ENCODE data around the gene KDELR1.
A peak's percentile ranks its signal among the peaks of the same experiment; 100 is the strongest.

Gene KDELR1

GRCh38 chr19:48391100-48392005 lies at the start of gene KDELR1:
KDELR1 (minus strand) TSS chr19:48391551; CDS start chr19:48391358, 193 bp downstream.
- DNase-seq: peak; percentile 94

GRCh38 chr19:48436586-48436985 lies 45.2 kb upstream of the KDELR1 start:
- DNase-seq: no peak

GRCh38 chr19:48433337-48433736 lies 42.0 kb upstream of the KDELR1 start:
- DNase-seq: no peak

GRCh38 chr19:48428670-48429069 lies 37.3 kb upstream of the KDELR1 start:
- no peak for DNase-seq

GRCh38 chr19:48424694-48425219 lies 33.4 kb upstream of the KDELR1 start:
- DNase-seq: no peak

GRCh38 chr19:48421548-48421947 lies 30.2 kb upstream of the KDELR1 start:
- no peak for DNase-seq

GRCh38 chr19:48419158-48419920 lies 28.0 kb upstream of the KDELR1 start:
- peak; percentile 73 for DNase-seq

- DNase-seq: no peak
Measured at GRCh38 chr19:48418317-48419064, 27.1 kb upstream of the KDELR1 start.

GRCh38 chr19:48417421-48417820 lies 26.1 kb upstream of the KDELR1 start:
- DNase-seq: peak; percentile 59

- no peak for DNase-seq
Measured at GRCh38 chr19:48415806-48416221, 24.5 kb upstream of the KDELR1 start.

GRCh38 chr19:48415395-48415794 lies 24.0 kb upstream of the KDELR1 start:
- no peak for DNase-seq

- peak; percentile 51 for DNase-seq
Measured at GRCh38 chr19:48413879-48414587, 22.7 kb upstream of the KDELR1 start.

- DNase-seq: no peak
Measured at GRCh38 chr19:48405850-48406249, 14.5 kb upstream of the KDELR1 start.

GRCh38 chr19:48405010-48405659 lies 13.8 kb upstream of the KDELR1 start:
- DNase-seq: no peak

GRCh38 chr19:48403606-48404005 lies 12.3 kb upstream of the KDELR1 start:
- DNase-seq: peak; percentile 62

- DNase-seq: no peak
Measured at GRCh38 chr19:48401287-48401686, 9.9 kb upstream of the KDELR1 start.

- peak; percentile 54 for DNase-seq
Measured at GRCh38 chr19:48400018-48400742, 8.8 kb upstream of the KDELR1 start.

GRCh38 chr19:48398375-48399235 lies 7.3 kb upstream of the KDELR1 start:
- peak; percentile 60 for DNase-seq

GRCh38 chr19:48398102-48398374 lies 6.7 kb upstream of the KDELR1 start:
- DNase-seq: peak; percentile 27

All from retina (tissue), 1 donor.